Effector memory CD4-positive, alpha-beta T cell (primary cell): Measurements from ENCODE around the gene PRKACA.

Source experiments
- DNase-seq, 3 donors: peaks; one replicate each; pipeline ENCODE4 v3.0.0-alpha.2; 2020
- H3K27ac ChIP-seq: 2 replicates; pipeline ENCODE4 v1.7.0; 2013; ENCODE audit warnings: mild to moderate bottlenecking, low read length, moderate library complexity; ENCODE audit not compliant: insufficient read depth, poor library complexity, severe bottlenecking
- H3K27me3 ChIP-seq: replicated peaks from 2 replicates; pipeline ENCODE4 v1.7.0; 2013; ENCODE audit warnings: mild to moderate bottlenecking, low read length; ENCODE audit not compliant: insufficient read depth, control insufficient read depth, poor library complexity, severe bottlenecking
- H3K36me3 ChIP-seq: 2 replicates; pipeline ENCODE4 v1.7.0; 2013; ENCODE audit warnings: mild to moderate bottlenecking, low read length, moderate library complexity; ENCODE audit not compliant: control insufficient read depth, insufficient read depth
- H3K4me1 ChIP-seq: 2 replicates; pipeline ENCODE4 v1.7.0; 2013; ENCODE audit warnings: low read length, mild to moderate bottlenecking; ENCODE audit not compliant: control insufficient read depth, insufficient read depth, poor library complexity, severe bottlenecking
- H3K4me3 ChIP-seq: 2 replicates; pipeline ENCODE4 v1.7.0; 2013; ENCODE audit warnings: low read length, low read depth, mild to moderate bottlenecking; ENCODE audit not compliant: insufficient read depth, poor library complexity, severe bottlenecking
- H3K9me3 ChIP-seq: 2 replicates; pipeline ENCODE4 v1.7.0; 2013; ENCODE audit warnings: mild to moderate bottlenecking, low read length, moderate library complexity; ENCODE audit not compliant: control insufficient read depth

The PRKACA gene

GRCh38 chr19:14096272-14096992 lies 21.1 kb downstream of the PRKACA start:
- no peak overlapping the region for H3K27ac ChIP-seq
- DNase-seq, result no peak
- no peaks in the 10 kb centered on the region for H3K9me3 ChIP-seq
- no peaks in the 10 kb centered on the region for H3K27me3 ChIP-seq
- no peaks in the 10 kb centered on the region for H3K4me1 ChIP-seq
- no peak overlapping the region for H3K4me3 ChIP-seq
- H3K36me3 ChIP-seq, result peaks cover 11% of the 10 kb centered on the region

DNA sequence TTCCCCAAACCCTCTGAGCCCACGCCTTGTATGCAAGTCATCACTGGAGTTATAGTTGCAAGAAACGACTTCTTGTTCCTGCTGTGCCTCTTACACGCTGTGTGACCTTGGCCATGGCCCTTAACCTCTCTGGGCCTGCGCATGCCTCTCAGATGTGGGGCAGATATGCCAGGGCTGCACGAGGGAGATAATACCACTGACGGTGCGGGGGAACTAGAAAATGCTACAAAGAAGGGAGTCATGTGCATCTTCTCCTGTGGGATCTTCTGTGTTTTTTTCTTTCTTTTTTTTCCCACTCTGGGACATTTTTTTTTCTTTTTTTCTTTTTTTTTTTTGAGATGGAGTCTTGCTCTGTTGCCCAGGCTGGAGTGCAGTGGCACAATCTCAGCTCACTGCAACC lies 22.7 kb downstream of the PRKACA start:
- no peaks in the 10 kb centered on the region for H3K4me1 ChIP-seq
- H3K27me3 ChIP-seq, result no peaks in the 10 kb centered on the region
- peaks cover 8% of the 10 kb centered on the region for H3K36me3 ChIP-seq
- DNase-seq, result no peak
- H3K27ac ChIP-seq, result no peak overlapping the region
- no peak overlapping the region for H3K4me3 ChIP-seq
- H3K9me3 ChIP-seq, result no peaks in the 10 kb centered on the region

DNA sequence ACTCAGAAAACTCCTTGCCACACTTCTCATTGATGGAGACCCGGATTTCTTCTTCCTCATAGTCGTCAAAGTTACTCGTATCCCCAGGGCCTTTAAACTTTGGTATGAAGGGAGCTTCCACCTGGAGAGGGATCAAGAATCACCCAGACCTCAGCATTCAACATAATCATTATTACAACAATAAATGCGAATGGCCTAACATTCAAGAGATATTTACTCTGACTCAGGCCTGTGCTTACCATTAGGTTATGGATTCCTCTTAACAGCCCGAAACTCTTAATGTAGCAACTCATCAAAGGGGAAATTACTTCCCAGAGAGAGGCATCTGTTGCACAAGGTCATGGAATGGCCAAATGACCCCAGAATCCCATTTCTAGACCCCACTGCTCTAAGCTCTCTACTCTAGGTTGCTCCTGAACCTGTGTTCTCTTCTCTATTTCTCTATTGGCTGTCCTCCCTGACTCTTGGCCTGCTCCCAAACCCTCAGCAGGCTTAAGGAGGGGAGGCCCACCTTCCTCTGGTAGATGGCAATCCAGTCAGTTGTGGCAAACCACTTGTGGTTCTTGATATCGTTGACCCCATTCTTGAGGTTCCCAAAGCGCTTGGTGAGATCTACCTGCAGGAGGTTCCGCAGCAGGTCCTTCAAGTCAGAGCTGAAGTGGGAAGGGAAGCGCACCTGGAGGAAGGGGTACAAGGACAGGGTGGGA lies 24.3 kb downstream of the PRKACA start:
- no peak for DNase-seq
- Histone ChIP-seq H3K4me1 (no peaks in the 10 kb centered on the region), H3K27ac (no peak overlapping the region), H3K4me3 (no peak overlapping the region), H3K36me3 (peaks cover 11% of the 10 kb centered on the region), H3K27me3 (no peaks in the 10 kb centered on the region), H3K9me3 (no peaks in the 10 kb centered on the region)

DNA sequence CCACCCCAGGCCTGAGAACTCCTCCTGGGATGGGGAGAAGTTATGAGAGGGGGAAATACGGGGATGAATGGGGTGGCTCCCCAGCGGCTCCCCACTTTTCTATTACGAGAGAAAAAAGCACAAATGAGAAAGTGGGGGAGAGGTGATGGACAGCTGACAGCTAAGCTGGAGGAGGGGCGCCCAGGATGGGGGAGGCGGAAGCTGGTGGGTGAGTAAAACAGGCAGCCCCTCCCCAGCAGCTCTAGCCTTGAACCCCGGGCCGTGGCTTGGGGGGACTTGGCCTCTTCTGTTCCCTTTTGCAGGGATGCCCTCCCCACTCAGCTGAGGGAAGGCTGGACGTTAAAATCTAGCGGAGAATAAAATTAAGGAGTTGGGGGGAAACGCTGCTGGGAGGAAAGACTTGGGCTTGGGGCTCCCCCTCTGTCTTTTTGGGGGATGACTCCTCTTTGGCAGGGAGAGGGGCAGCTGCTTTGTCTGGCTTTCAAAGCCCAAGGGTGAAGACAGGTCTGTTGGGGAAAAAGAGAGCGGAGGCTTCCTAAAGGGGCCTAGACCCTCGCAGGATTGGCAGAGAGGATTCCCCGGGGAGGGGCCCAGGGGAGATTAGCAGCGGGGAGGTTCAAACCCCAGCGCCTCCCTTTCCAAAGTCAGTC lies 25.6 kb downstream of the PRKACA start:
- Histone ChIP-seq H3K4me3 (peak overlapping the region; percentile 77), H3K27ac (peak overlapping the region; percentile 77), H3K27me3 (no peaks in the 10 kb centered on the region), H3K36me3 (peaks cover 7% of the 10 kb centered on the region), H3K4me1 (no peaks in the 10 kb centered on the region), H3K9me3 (no peaks in the 10 kb centered on the region)
- no peak for DNase-seq

GRCh38 chr19:14091081-14091812 lies 26.3 kb downstream of the PRKACA start:
- peak in 1 of 3 donors; percentile 47 for DNase-seq
- peak overlapping the region; percentile 77 for H3K4me3 ChIP-seq
- peak overlapping the region; percentile 77 for H3K27ac ChIP-seq
- H3K9me3 ChIP-seq, result no peaks in the 10 kb centered on the region
- H3K4me1 ChIP-seq, result no peaks in the 10 kb centered on the region
- H3K27me3 ChIP-seq, result no peaks in the 10 kb centered on the region
- peaks cover 5% of the 10 kb centered on the region for H3K36me3 ChIP-seq

GRCh38 chr19:14090509-14091080 lies 27.0 kb downstream of the PRKACA start, which contains the start of gene SAMD1:
Gene SAMD1, minus strand, starts transcription at chr19:14090751.
- H3K4me3 ChIP-seq, result peak within 1 kb of the TSS; percentile 77
- no peaks in the 10 kb centered on the region for H3K4me1 ChIP-seq
- H3K27me3 ChIP-seq, result no peaks in the 10 kb centered on the region
- peak within 1 kb of the TSS; percentile 77 for H3K27ac ChIP-seq
- peak; percentile 75 to 83 (median 78) for DNase-seq
- no peaks in the 10 kb centered on the region for H3K9me3 ChIP-seq
- H3K36me3 ChIP-seq, result peaks cover 5% of the 10 kb centered on the region

DNA sequence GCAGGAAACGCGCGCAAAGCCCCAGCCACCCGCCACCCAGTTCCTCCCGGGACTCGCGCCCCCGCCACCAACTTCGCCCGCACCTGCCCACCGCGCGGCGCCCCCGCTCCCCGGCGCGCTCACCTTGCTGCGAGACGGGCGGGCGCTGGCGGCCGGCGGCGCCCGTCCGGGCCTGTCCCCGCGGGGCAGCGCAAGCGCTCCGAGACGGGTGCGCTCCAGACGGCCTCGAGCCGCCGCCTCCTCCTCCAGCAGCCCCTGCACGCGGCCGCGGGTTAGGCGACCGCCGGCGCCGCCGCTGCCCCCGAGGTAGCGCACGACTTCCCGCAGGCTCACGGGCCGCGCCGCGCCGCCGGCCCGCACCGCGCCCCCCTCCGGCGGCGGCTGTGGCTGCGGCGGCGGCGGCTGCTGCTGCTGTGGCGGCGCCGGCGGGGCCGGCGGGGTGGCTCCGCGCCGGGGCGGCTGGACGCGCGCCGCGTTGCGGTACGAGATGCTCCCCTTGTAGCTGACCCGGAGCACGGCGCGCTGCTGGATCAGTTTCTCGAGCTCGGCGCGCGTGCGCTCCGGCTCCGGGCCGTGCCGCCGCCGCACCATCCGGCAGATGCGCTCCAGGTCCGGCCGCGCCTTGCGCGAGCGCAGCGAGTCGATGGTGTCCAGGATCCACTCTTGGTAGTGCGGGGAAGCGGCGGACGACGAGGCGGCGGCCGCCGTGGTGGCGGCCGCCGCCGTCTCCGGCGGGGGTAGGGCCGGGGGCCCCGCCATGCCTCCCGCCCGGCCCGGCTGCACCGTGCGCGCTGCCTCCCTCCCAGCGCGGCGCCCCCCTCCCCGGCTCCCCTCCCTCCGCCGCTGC lies 27.7 kb downstream of the PRKACA start:
- Histone ChIP-seq H3K9me3 (no peaks in the 10 kb centered on the region), H3K4me1 (no peaks in the 10 kb centered on the region), H3K27ac (peak overlapping the region; percentile 32), H3K36me3 (peaks cover 5% of the 10 kb centered on the region), H3K4me3 (peak overlapping the region; percentile 49), H3K27me3 (no peaks in the 10 kb centered on the region)
- DNase-seq, result peak in 2 of 3 donors; percentile 29 to 36

DNA sequence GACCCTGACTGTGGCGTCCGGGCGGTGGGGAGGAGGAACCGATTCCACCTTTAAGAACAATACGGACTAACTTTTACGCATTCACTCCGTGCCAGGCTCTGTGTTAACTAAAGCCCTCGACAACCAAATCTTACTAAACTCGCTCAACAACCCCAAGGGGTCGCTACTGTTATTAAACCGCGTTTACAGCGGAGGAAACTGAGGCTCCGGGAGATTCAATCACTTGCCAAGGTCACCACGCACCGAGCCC lies 28.2 kb downstream of the PRKACA start:
- Histone ChIP-seq H3K9me3 (no peaks in the 10 kb centered on the region), H3K4me3 (no peak overlapping the region)
- DNase-seq, result no peak

More for the DNA sequence above, 28.2 kb downstream of the PRKACA start:
- H3K4me1 ChIP-seq, result no peaks in the 10 kb centered on the region
- peaks cover 5% of the 10 kb centered on the region for H3K36me3 ChIP-seq
- no peak overlapping the region for H3K27ac ChIP-seq
- H3K27me3 ChIP-seq, result no peaks in the 10 kb centered on the region
